H9 (cell line): Measurements from ENCODE around the gene N4BP2. TPM values are rescaled to one million over a fixed set of nuclear protein-coding genes. Genes with fewer than 3 reads are reported as not detected.
A peak's percentile ranks its signal among the peaks of the same experiment; 100 is the strongest.

Experiments used
- DNase-seq: peaks from one replicate; pipeline ENCODE4 v3.0.0-alpha.2; 2017
- H2AFZ ChIP-seq: one replicate; pipeline ENCODE4 v1.6.1; 2013; ENCODE audit warnings: mild to moderate bottlenecking, low read length, control low read depth, moderate library complexity
- H2AK5ac ChIP-seq: 2 replicates; pipeline ENCODE4 v1.6.1; 2013; ENCODE audit warnings: low read length, control low read depth, mixed read lengths; ENCODE audit not compliant: insufficient read length
- H2BK120ac ChIP-seq: one replicate; pipeline ENCODE4 v1.6.1; 2013; ENCODE audit warnings: low read depth, mild to moderate bottlenecking, low read length, control low read depth, inconsistent platforms; ENCODE audit not compliant: poor library complexity, severe bottlenecking
- H2BK12ac ChIP-seq: 2 replicates; pipeline ENCODE4 v1.6.1; 2013; ENCODE audit warnings: low read length, control low read depth, mixed read lengths, low read depth; ENCODE audit not compliant: insufficient read length
- H2BK15ac ChIP-seq: 2 replicates; pipeline ENCODE4 v1.6.1; 2013; ENCODE audit warnings: low read depth, low read length, control low read depth
- H2BK20ac ChIP-seq: one replicate; pipeline ENCODE4 v1.6.1; 2013; ENCODE audit warnings: low read depth, mild to moderate bottlenecking, low read length, control low read depth, inconsistent platforms; ENCODE audit not compliant: poor library complexity, severe bottlenecking
- H2BK5ac ChIP-seq: 2 replicates; pipeline ENCODE4 v1.6.1; 2013; ENCODE audit warnings: low read length, control low read depth, mixed read lengths; ENCODE audit not compliant: insufficient read length
- H3K14ac ChIP-seq: 2 replicates; pipeline ENCODE4 v1.6.1; 2013; ENCODE audit warnings: low read length, control low read depth; ENCODE audit not compliant: insufficient read depth
- H3K18ac ChIP-seq: 2 replicates; pipeline ENCODE4 v1.6.1; 2013; ENCODE audit warnings: low read depth, mild to moderate bottlenecking, mixed read lengths, low read length, control low read depth; ENCODE audit not compliant: insufficient read length
- H3K23ac ChIP-seq: 2 replicates; pipeline ENCODE4 v1.6.1; 2013; ENCODE audit warnings: low read length, control low read depth, mixed read lengths, low read depth; ENCODE audit not compliant: insufficient read length
- H3K23me2 ChIP-seq: 2 replicates; pipeline ENCODE4 v1.6.1; 2013; ENCODE audit warnings: low read depth, mild to moderate bottlenecking, mixed read lengths, low read length, control low read depth; ENCODE audit not compliant: insufficient read length, poor library complexity, severe bottlenecking
- H3K27ac ChIP-seq: 2 replicates; pipeline ENCODE4 v1.5.1; 2013; ENCODE audit warnings: low read length, control low read depth, mixed read lengths, low read depth; ENCODE audit not compliant: insufficient read length
- H3K27me3 ChIP-seq: 2 replicates; pipeline ENCODE4 v1.6.1; 2013; ENCODE audit warnings: low read length, control low read depth, inconsistent platforms; ENCODE audit not compliant: insufficient read depth
- H3K4ac ChIP-seq: 2 replicates; pipeline ENCODE4 v1.6.1; 2013; ENCODE audit warnings: low read depth, mild to moderate bottlenecking, control low read depth, inconsistent platforms, low read length, moderate library complexity
- H3K4me1 ChIP-seq: 2 replicates; pipeline ENCODE4 v1.6.1; 2013; ENCODE audit warnings: low read length, control low read depth, inconsistent platforms; ENCODE audit not compliant: insufficient read depth
- H3K4me2 ChIP-seq: 2 replicates; pipeline ENCODE4 v1.6.1; 2013; ENCODE audit warnings: low read length, control low read depth, mixed read lengths; ENCODE audit not compliant: insufficient read length, insufficient read depth
- H3K56ac ChIP-seq: 2 replicates; pipeline ENCODE4 v1.6.1; 2013; ENCODE audit warnings: low read depth, mild to moderate bottlenecking, mixed read lengths, low read length, control low read depth; ENCODE audit not compliant: insufficient read length
- H3K79me1 ChIP-seq: 2 replicates; pipeline ENCODE4 v1.6.1; 2013; ENCODE audit warnings: low read depth, mild to moderate bottlenecking, moderate library complexity, low read length, control low read depth, inconsistent platforms; ENCODE audit not compliant: insufficient read depth, poor library complexity, severe bottlenecking
- H3K79me2 ChIP-seq: 2 replicates; pipeline ENCODE4 v1.6.1; 2013; ENCODE audit warnings: low read length, control low read depth, inconsistent platforms; ENCODE audit not compliant: insufficient read depth
- H3K9ac ChIP-seq: 2 replicates; pipeline ENCODE4 v1.6.1; 2013; ENCODE audit warnings: low read length, control low read depth, mixed read lengths; ENCODE audit not compliant: insufficient read length; ENCODE audit errors: extremely low read depth
- H3K9me3 ChIP-seq: one replicate; pipeline ENCODE4 v1.6.1; 2013; ENCODE audit warnings: low read depth, low read length, inconsistent platforms; ENCODE audit not compliant: control insufficient read depth
- H3T11ph ChIP-seq: one replicate; pipeline ENCODE4 v1.6.1; 2013; ENCODE audit warnings: mild to moderate bottlenecking, low read length, control low read depth, inconsistent platforms
- H4K20me1 ChIP-seq: one replicate; pipeline ENCODE4 v1.6.1; 2013; ENCODE audit not compliant: control insufficient read depth, insufficient read length, insufficient read depth
- H4K5ac ChIP-seq: 2 replicates; pipeline ENCODE4 v1.6.1; 2013; ENCODE audit warnings: low read depth, mild to moderate bottlenecking, mixed read lengths, low read length, control low read depth; ENCODE audit not compliant: insufficient read length
- H4K8ac ChIP-seq: replicated peaks from 2 replicates; pipeline ENCODE4 v1.6.1; 2013; ENCODE audit warnings: low read length, control low read depth, mixed read lengths, low read depth; ENCODE audit not compliant: insufficient read length
- H4K91ac ChIP-seq: 2 replicates; pipeline ENCODE4 v1.6.1; 2013; ENCODE audit warnings: low read depth, mild to moderate bottlenecking, moderate library complexity, mixed read lengths, low read length, control low read depth; ENCODE audit not compliant: insufficient read length
- H3K27ac Mint-ChIP-seq, 3 experiments: 2 replicates in 2 of 3; 3 replicates in 1 of 3; pipeline ENCODE4 v1.8.0; 2020 to 2021; ENCODE audit warnings: mixed read lengths in 3 of 3, mild to moderate bottlenecking in 1 of 3, moderate library complexity in 1 of 3
- H3K27me3 Mint-ChIP-seq: 2 replicates; pipeline ENCODE4 v1.8.0; 2021; ENCODE audit warnings: low read depth, mild to moderate bottlenecking, moderate library complexity, mixed read lengths
- H3K36me3 Mint-ChIP-seq, 3 experiments: 2 replicates in 2 of 3; 3 replicates in 1 of 3; pipeline ENCODE4 v1.8.0; 2020 to 2021; ENCODE audit warnings: low read depth in 3 of 3, mixed read lengths in 3 of 3; ENCODE audit not compliant: insufficient read depth in 1 of 3
- H3K4me1 Mint-ChIP-seq, 2 experiments: 2 replicates each; pipeline ENCODE4 v1.8.0; 2020; ENCODE audit warnings: mixed read lengths in 2 of 2
- H3K4me3 Mint-ChIP-seq, 2 experiments: 2 replicates in 1 of 2; 3 replicates in 1 of 2; pipeline ENCODE4 v1.8.0; 2020 to 2021; ENCODE audit warnings: mild to moderate bottlenecking in 2 of 2, mixed read lengths in 2 of 2, moderate library complexity in 1 of 2
- H3K9me3 Mint-ChIP-seq, 2 experiments: 2 replicates in 1 of 2; 3 replicates in 1 of 2; pipeline ENCODE4 v1.8.0; 2020; ENCODE audit warnings: mild to moderate bottlenecking in 2 of 2, mixed read lengths in 2 of 2, moderate library complexity in 1 of 2
- WGBS: extraction: QIAGEN DNeasy Blood & Tissue Kit; methylation state at CpG from one replicate; pipeline ENCODE4 v1.1.7; 2013; ENCODE audit warnings: missing lambda C conversion rate, low lambda C conversion rate, mixed read lengths; ENCODE audit not compliant: insufficient read length; ENCODE audit errors: extremely low coverage; 5-methylcytosine and 5-hydroxymethylcytosine counted together
- total RNA-seq: library from RNA; stranded (reverse); gene quantifications from 2 replicates; pipeline ENCODE4 v1.2.1, GENCODE V29; 2021
- TF ChIP-seq, protein P1 (sequence below): fragments of 200-600 bp; sonication (generic); conservative IDR thresholded peaks from 3 replicates; pipeline ENCODE4 v1.8.0; 2021; ENCODE audit warnings: antibody characterized with exemption, mild to moderate bottlenecking

N4BP2 gene
- total RNA-seq, 1 experiment from 2014 or later = 35.0 TPM

DNA sequence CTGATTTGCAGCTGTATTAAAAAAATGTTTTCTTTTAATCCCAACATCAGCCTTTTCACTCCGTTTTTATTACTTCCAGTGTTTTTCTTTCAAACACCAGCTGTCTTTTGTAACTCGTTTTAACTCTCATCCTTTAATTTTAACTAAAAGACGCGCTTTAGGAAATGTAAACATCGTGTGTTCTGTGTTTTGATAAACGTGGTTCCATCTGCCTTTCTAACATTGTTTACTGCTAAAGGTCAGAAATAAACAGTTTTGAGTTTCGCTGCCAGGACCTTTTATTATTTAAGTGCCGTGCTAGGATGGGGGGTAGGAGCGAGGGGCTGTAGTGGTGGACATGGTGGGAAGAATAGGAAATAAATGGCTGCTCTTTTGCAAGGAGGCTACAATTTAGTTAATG lies 1.5 kb downstream of the N4BP2 start:
- peaks cover 17% of the 10 kb centered on the region for H3K23me2 ChIP-seq
- H3K27ac ChIP-seq = no peak overlapping the region
- H2AFZ ChIP-seq = no peak overlapping the region
- H3T11ph ChIP-seq = no peak overlapping the region
- no peak overlapping the region for H3K14ac ChIP-seq
- no CpG with 5 or more reads among the region's 9 CpGs for WGBS
- H2BK120ac ChIP-seq = no peak overlapping the region
- H4K8ac ChIP-seq = no peak overlapping the region
- Mint-ChIP-seq H3K9me3 (no peaks in the 10 kb centered on the region; a peak in 1 of 5 replicates), H3K4me1 (peaks cover 27 to 38% of the 10 kb centered on the region in 2 experiments), H3K27ac (peak overlapping the region; percentile 68 to 98 (median 93)), H3K27me3 (no peaks in the 10 kb centered on the region), H3K4me3 (peak overlapping the region; percentile 83 to 89), H3K36me3 (peaks cover 11 to 26% (median 17%) of the 10 kb centered on the region in 3 experiments)
- peak overlapping the region; percentile 48 for H3K9ac ChIP-seq
- peaks cover 9% of the 10 kb centered on the region; the same call in 1 of the 2 replicates for H3K79me2 ChIP-seq
- H3K27me3 ChIP-seq = no peaks in the 10 kb centered on the region
- H2BK5ac ChIP-seq = no peak overlapping the region
- no peak overlapping the region for H4K91ac ChIP-seq
- H4K20me1 ChIP-seq = no peaks in the 10 kb centered on the region
- H3K56ac ChIP-seq = no peak overlapping the region
- H3K23ac ChIP-seq = no peak overlapping the region
- H3K4me1 ChIP-seq = no peaks in the 10 kb centered on the region
- H2BK15ac ChIP-seq = no peak overlapping the region
- peak overlapping the region; percentile 87 for H3K4me2 ChIP-seq
- TF ChIP-seq, protein P1, sequence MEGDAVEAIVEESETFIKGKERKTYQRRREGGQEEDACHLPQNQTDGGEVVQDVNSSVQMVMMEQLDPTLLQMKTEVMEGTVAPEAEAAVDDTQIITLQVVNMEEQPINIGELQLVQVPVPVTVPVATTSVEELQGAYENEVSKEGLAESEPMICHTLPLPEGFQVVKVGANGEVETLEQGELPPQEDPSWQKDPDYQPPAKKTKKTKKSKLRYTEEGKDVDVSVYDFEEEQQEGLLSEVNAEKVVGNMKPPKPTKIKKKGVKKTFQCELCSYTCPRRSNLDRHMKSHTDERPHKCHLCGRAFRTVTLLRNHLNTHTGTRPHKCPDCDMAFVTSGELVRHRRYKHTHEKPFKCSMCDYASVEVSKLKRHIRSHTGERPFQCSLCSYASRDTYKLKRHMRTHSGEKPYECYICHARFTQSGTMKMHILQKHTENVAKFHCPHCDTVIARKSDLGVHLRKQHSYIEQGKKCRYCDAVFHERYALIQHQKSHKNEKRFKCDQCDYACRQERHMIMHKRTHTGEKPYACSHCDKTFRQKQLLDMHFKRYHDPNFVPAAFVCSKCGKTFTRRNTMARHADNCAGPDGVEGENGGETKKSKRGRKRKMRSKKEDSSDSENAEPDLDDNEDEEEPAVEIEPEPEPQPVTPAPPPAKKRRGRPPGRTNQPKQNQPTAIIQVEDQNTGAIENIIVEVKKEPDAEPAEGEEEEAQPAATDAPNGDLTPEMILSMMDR = no peak
- H3K79me1 ChIP-seq = peaks cover 2% of the 10 kb centered on the region
- H3K9me3 ChIP-seq = no peaks in the 10 kb centered on the region
- no peak overlapping the region for H3K18ac ChIP-seq
- H2BK20ac ChIP-seq = no peak overlapping the region
- no peak overlapping the region for H4K5ac ChIP-seq
- no peak overlapping the region for H2AK5ac ChIP-seq
- no peak overlapping the region for H2BK12ac ChIP-seq
- DNase-seq = no peak
- H3K4ac ChIP-seq = no peak overlapping the region
